PC-9 (cell line): ENCODE results near the gene RYR1.
"Not testable (repeated sequence)": the region's sequence is repeated elsewhere in the genome, so short reads cannot be mapped to it uniquely, and the experiment has no call there.

Source experiments
- CTCF ChIP-seq: fragments of 200-600 bp; sonication (generic); conservative IDR thresholded peaks from 2 replicates; pipeline ENCODE4 v1.6.1; 2017; ENCODE audit warnings: mixed run types, antibody characterized with exemption, mild to moderate bottlenecking, moderate library complexity
- EZH2 ChIP-seq: fragments of 200-600 bp; sonication (generic); IDR thresholded peaks from 2 replicates; pipeline ENCODE4 v1.8.0; 2017; ENCODE audit warnings: antibody characterized with exemption, low read depth

DNA sequence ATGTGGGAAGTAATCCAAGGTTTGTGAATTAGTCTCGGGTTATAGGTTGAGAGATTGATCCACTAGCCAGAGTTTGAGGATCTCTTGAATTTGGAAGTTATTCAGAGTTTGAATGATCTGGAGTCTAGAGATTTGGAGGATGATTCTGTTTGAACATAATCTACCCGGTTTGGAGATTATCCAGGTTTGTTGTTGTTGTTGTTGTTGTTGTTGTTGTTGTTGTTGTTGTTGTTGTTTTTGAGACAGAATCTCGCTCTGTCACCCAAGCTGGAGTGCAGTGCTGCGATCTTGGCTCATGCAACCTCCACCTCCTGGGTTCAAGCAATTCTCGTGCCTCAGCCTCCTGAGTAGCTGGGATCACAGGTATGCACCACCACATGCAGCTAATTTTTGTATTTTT lies 21.6 kb upstream of the RYR1 start:
- TF ChIP-seq CTCF, EZH2: not testable (repeated sequence)
